Mucosa of stomach (tissue), 1 donor: Measurements from ENCODE around the gene TMEM219.
A peak's percentile ranks its signal among the peaks of the same experiment; 100 is the strongest.

Experiments
- H3K27me3 ChIP-seq: one replicate; pipeline ENCODE4 v1.7.0; 2013; ENCODE audit warnings: mild to moderate bottlenecking, low read length; ENCODE audit not compliant: control insufficient read depth, insufficient read depth
- H3K36me3 ChIP-seq: one replicate; pipeline ENCODE4 v1.7.0; 2013; ENCODE audit warnings: low read length; ENCODE audit not compliant: control insufficient read depth, insufficient read depth
- H3K4me1 ChIP-seq: one replicate; pipeline ENCODE4 v1.7.0; 2013; ENCODE audit warnings: mild to moderate bottlenecking, low read length; ENCODE audit not compliant: control insufficient read depth, insufficient read depth
- H3K4me3 ChIP-seq: one replicate; pipeline ENCODE4 v1.7.0; 2013; ENCODE audit warnings: low read length
- H3K9ac ChIP-seq: one replicate; pipeline ENCODE4 v1.7.0; 2013; ENCODE audit warnings: mild to moderate bottlenecking, low read length, moderate library complexity
- H3K9me3 ChIP-seq: one replicate; pipeline ENCODE4 v1.7.0; 2013; ENCODE audit warnings: mild to moderate bottlenecking, low read length, moderate library complexity; ENCODE audit not compliant: control insufficient read depth
- donor health status: Pancreatic carcinoma.

TMEM219 gene, protein sequence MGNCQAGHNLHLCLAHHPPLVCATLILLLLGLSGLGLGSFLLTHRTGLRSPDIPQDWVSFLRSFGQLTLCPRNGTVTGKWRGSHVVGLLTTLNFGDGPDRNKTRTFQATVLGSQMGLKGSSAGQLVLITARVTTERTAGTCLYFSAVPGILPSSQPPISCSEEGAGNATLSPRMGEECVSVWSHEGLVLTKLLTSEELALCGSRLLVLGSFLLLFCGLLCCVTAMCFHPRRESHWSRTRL

DNA sequence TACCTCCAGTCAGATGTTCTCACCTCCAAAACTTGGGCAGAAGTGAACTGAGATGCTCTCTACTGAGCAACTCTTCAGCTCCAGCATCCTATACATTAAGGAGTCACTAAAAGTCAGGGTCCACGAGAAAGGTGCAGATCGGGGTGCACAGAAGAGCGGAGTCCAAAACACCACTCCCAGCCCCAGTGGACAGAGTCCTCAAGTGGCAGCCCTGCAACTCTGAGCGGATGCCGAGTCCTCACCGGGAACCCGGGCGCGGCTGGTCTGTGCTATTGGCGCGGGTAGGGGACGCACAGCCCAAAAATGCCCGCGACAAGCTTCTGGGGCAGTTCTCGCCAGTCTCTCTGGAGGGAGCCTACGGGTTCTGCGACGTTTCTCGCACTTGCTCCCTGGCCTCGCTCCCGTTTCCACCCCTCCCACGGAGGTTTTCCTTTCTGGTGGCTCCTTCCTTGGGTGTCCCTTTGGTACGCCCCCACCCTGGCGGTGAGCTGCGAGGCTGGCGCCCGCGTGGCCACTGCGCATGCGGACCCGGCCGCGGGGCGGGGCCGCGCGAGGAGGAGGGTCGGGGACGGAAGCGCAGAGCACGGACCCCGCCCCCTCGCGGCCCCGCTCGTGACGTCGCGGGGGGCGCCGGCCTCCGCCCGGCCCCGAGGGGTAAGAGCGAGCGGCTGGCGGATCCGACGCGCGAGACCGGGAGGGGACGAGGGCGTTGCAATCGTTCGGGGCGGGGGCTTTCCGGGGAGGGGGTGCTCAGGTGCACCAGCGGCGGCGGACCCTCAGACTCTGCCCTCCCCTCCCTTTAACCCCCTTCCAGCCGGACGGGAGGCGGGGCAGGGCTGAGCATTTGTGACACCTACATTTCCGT is at the start of gene TMEM219:
TSS of gene TMEM219 (plus strand) at position 601 of the 865 bp plus-strand sequence. CDS start 1,065 bp downstream, outside the sequence.
- Histone ChIP-seq H3K27me3 (no peaks in the 10 kb centered on the region), H3K9me3 (no peaks in the 10 kb centered on the region), H3K36me3 (no peaks in the 10 kb centered on the region), H3K4me3 (peak within 1 kb of the TSS; percentile 82), H3K4me1 (peaks cover 11% of the 10 kb centered on the region), H3K9ac (peak within 1 kb of the TSS; percentile 80)

DNA sequence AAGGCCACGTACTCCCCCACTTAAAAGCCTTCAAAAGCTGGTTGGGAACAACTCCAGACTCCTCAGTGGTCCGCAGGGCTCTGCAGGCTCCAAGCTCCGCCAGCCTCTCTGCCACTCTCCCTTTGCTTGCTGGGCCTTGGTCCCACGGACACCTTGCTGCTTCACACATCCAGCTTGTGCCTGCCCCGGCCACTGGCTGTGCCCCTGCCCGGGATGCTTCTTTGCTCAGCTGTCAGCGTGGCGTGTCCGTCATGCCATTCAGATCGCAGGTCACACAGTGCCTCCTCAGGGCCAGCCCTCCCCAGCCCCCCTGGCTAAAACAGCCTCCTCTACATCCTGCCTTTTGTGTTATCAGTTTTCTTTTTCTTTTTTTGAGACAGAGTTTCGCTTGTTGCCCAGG is 49.8 kb upstream of the TMEM219 start:
- H3K4me1 ChIP-seq, result no peaks in the 10 kb centered on the region
- H3K4me3 ChIP-seq, result no peak overlapping the region
- H3K9ac ChIP-seq, result no peak overlapping the region
- H3K9me3 ChIP-seq, result no peaks in the 10 kb centered on the region
- H3K27me3 ChIP-seq, result no peaks in the 10 kb centered on the region
- no peaks in the 10 kb centered on the region for H3K36me3 ChIP-seq

DNA sequence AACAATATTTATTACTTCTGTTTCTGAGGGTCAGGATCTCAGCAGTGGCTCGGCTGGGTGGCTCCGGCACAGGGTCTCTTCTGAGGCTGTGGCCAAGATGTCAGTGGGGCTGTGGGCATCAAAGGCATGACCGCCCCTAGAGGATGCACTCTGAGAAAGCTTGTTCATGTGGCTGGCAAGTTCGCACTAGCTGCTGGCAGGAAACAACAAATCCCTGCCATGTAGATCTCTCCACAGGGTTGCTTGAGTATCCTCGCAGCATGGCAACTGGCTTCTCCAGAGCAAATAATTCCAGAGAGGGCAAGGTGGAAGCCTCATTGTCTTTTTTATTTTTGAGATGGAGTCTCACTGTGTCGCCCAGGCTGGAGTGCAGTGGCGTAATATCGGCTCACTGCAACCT is 48.4 kb upstream of the TMEM219 start:
- Histone ChIP-seq H3K27me3 (no peaks in the 10 kb centered on the region), H3K9me3 (no peaks in the 10 kb centered on the region), H3K4me3 (no peak overlapping the region), H3K9ac (no peak overlapping the region), H3K4me1 (no peaks in the 10 kb centered on the region), H3K36me3 (no peaks in the 10 kb centered on the region)

DNA sequence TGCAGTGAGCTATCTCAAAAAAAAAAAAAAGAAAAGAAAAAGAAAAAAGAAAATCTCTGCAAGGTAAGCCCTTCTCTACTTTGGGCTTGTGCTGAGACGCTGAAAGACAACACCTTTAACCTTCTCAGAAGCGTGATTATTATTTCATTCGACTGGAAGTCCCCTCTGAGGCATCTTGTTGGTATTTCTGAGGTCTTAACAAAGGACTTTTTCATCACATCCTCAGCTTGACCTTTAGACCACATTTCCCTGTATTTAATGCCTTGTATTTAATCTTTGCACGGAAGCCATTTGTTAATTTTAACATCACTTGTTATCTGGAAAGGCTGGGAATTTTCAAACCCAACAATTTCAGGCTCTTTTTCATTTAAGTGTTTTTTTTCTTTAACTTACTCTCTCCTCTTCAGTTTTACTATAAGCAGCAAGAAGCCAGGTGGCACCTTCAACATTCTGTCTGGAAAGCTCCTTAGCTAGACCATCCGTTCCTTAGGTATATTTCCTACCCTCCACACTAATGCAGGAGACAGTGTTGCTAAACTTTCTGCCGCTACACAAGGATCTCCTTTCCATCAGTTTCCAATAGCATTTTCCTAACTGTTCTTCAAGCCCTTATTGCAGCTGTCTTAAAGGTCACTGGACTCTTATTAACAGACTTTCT is 46.2 kb upstream of the TMEM219 start:
- H3K4me3 ChIP-seq, result no peak overlapping the region
- no peaks in the 10 kb centered on the region for H3K4me1 ChIP-seq
- no peaks in the 10 kb centered on the region for H3K27me3 ChIP-seq
- no peaks in the 10 kb centered on the region for H3K36me3 ChIP-seq
- H3K9ac ChIP-seq, result no peak overlapping the region
- no peaks in the 10 kb centered on the region for H3K9me3 ChIP-seq

DNA sequence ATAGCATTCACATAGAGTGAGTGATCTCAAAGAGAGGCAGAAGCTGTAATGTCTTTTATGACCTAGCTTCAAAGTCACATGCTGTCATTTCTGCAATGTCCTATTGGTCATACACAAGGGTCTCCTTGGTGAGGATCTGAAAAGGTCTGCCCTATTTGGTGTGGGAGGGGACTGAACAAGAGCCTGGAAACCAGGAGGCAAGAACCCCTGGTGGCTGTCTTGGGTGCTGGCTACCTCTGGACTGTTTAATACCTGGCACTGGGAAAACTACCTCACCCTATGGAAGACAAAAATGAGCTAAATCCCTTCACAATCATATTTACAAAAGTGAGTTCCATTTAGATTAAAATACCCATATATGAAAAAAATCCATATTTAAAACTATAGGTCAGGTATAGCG is 44.9 kb upstream of the TMEM219 start:
- no peaks in the 10 kb centered on the region for H3K36me3 ChIP-seq

DNA sequence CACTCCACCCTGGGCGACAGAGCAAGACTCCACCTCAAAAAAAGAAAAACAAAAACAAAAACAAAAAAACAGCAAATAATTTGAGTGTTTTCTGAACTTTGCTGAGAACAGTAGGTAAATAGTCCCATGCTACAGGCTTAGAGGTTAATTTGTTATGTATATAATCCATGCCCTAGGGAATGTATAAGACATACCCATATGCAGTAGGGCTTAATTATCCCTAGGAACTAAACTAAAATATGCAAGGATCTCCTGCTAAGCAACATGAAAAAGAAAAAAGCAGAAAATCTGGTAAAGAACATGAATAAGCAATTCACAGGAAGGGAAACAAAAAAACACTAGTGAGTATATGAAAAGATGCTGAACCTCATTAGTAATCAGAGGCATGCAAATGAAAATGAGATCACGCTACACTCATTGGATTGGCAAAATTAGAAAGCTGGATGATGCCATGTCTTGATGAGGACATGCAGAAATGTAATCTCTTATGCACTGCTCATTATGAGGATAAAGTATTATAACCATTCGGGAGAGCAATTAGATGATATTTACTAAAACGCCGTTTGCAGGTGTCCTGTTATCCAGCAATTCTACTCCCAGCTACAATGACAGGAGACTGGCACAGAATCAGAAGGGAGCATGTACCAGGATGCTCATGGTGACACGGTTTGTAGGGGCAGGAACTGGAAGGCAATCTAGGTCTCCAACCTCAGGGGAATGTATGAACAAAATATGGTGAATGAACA is 41.4 kb upstream of the TMEM219 start:
- Histone ChIP-seq H3K4me1 (peaks cover 10% of the 10 kb centered on the region), H3K4me3 (no peak overlapping the region), H3K9me3 (no peaks in the 10 kb centered on the region), H3K9ac (no peak overlapping the region), H3K27me3 (no peaks in the 10 kb centered on the region), H3K36me3 (no peaks in the 10 kb centered on the region)

More for the DNA sequence above, 44.9 kb upstream of the TMEM219 start:
- H3K9ac ChIP-seq, result no peak overlapping the region
- no peaks in the 10 kb centered on the region for H3K4me1 ChIP-seq
- no peaks in the 10 kb centered on the region for H3K9me3 ChIP-seq
- H3K27me3 ChIP-seq, result no peaks in the 10 kb centered on the region
- no peak overlapping the region for H3K4me3 ChIP-seq

DNA sequence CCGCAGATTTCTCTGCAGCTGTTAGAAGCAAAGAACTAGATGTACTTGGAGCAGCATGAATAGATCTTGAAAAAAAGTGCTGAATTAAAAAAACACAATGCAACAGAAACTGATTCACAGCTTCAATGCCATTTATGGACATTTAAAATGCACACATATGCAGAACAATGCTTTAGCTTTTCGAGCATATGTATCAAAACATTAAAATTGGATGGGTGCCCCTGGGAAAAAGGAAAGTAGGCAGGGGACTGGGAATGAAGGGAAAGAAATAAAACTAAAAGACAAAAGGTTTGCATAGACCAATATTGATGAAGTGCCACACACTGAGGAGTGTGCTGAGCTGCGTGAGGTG is 40.9 kb upstream of the TMEM219 start:
- no peak overlapping the region for H3K9ac ChIP-seq

DNA sequence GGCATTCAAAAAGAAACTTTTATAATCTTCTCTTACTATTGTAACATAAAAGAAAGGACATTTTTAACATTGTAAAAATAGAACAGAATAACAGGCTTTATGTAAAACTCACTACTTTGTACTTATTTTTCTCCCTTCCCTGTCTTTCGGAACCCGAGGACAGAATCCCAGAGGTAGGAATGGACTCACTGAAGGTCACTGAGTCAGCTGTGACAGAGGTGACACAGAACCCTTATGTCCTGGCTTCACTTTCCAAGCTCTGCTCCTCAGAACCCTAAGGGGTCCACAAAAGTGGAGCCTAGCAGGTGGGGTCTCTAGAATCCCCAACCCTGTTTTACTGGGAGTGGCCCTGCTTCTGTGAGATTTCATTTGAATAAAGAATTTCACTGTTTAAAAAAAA is 39.6 kb upstream of the TMEM219 start:
- Histone ChIP-seq H3K27me3 (no peaks in the 10 kb centered on the region), H3K4me1 (peaks cover 19% of the 10 kb centered on the region), H3K36me3 (no peaks in the 10 kb centered on the region), H3K9me3 (no peaks in the 10 kb centered on the region), H3K4me3 (no peak overlapping the region), H3K9ac (no peak overlapping the region)

More for the DNA sequence above, 40.9 kb upstream of the TMEM219 start:
- no peaks in the 10 kb centered on the region for H3K36me3 ChIP-seq
- no peaks in the 10 kb centered on the region for H3K27me3 ChIP-seq
- H3K4me1 ChIP-seq, result peaks cover 10% of the 10 kb centered on the region
- no peaks in the 10 kb centered on the region for H3K9me3 ChIP-seq
- H3K4me3 ChIP-seq, result no peak overlapping the region

DNA sequence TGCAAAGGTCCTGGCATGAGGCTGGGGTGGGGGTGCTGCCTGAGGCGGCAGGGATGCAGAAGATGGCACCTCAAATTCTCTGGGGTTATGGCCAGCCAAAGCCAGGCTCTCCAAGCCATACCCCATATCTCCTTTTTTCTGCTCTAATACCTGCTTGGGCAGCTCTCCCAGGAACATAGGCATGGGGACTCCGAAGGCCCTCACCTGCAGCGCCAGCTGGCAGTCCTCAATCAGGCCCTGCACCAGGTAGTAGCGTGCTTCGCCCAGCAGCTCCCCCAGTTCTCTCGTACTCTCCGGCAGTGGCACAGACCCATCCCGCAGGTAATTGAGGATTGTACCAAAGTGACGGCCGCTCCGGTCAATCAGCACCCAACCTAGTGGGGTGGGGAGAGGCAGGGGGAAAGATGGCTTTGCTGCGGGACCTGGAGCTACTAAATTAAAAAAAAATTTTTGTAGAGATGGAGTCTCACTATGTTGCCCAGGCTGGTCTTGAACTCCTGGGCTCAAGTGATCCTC is 38.8 kb upstream of the TMEM219 start:
- Histone ChIP-seq H3K9ac (no peak overlapping the region), H3K27me3 (no peaks in the 10 kb centered on the region), H3K9me3 (no peaks in the 10 kb centered on the region), H3K4me3 (no peak overlapping the region), H3K36me3 (no peaks in the 10 kb centered on the region), H3K4me1 (peaks cover 23% of the 10 kb centered on the region)

DNA sequence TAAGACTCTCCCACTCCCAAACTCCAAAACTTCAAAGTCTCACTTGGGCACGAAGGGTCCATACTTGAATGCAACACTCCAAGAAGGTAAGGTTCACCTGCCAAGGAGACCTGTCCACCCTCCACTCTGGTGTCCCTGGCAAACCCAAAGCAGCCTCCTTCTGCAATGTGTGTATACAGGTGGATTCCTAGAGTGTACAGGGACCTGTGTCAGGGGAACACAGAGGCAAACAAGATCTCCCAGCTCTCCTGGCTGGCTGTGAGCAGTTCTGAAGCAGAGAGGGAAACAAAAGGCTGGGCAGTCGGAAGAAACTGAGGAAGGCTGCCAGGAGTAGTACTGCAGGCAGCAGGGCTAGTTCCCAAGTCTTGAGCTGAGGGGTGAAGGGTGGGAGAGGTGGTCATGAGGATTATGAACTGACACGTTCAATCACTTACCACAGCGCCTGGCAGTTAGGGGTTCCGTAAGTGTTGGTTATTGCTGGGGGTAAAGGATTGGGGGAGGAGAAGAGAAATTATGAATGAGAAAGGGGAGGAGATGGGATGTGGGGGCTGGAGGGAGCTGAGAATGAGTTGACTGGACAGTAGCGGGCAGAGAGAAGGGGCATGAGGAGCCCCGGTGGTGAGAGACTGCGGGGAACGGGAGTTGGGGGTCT is 36.6 kb upstream of the TMEM219 start:
- Histone ChIP-seq H3K9me3 (no peaks in the 10 kb centered on the region), H3K27me3 (no peaks in the 10 kb centered on the region), H3K9ac (peak overlapping the region; percentile 74), H3K36me3 (no peaks in the 10 kb centered on the region), H3K4me1 (peaks cover 23% of the 10 kb centered on the region), H3K4me3 (peak overlapping the region; percentile 69)
